GM23338 (cell line): ENCODE results near the gene KRT1. TPM values are rescaled to one million over a fixed set of nuclear protein-coding genes. Genes with fewer than 3 reads are reported as not detected.

Source experiments
- ATAC-seq: fragments of 200-7000 bp; cut with Tn5 transposase; 3 replicates; pipeline ENCODE4 v1.9.1; 2020
- DNase-seq: peaks from one replicate; pipeline ENCODE4 v3.0.0-alpha.2; 2015; ENCODE audit warnings: low spot score
- H2AFZ ChIP-seq: fragments of 200-600 bp; sonication (generic); 2 replicates; pipeline ENCODE4 v1.8.0; 2016; ENCODE audit warnings: antibody characterized with exemption, mild to moderate bottlenecking, moderate library complexity
- H3F3A ChIP-seq: fragments of 200-600 bp; sonication (generic); replicated peaks from 2 replicates; pipeline ENCODE4 v1.8.0; 2017; ENCODE audit warnings: antibody characterized with exemption, mixed run types, low read depth
- H3K27ac ChIP-seq: fragments of 200-600 bp; sonication (generic); 2 replicates; pipeline ENCODE4 v1.6.1; 2016; ENCODE audit warnings: low read depth
- H3K27me3 ChIP-seq: fragments of 200-600 bp; sonication (generic); 2 replicates; pipeline ENCODE4 v1.8.0; 2016; ENCODE audit warnings: mild to moderate bottlenecking, mixed run types, moderate library complexity; ENCODE audit not compliant: insufficient read depth
- H3K36me3 ChIP-seq: fragments of 200-600 bp; sonication (generic); 2 replicates; pipeline ENCODE4 v1.8.0; 2016; ENCODE audit warnings: mild to moderate bottlenecking; ENCODE audit not compliant: insufficient read depth
- H3K4me1 ChIP-seq: fragments of 200-600 bp; sonication (generic); 2 replicates; pipeline ENCODE4 v1.8.0; 2016; ENCODE audit warnings: mild to moderate bottlenecking, moderate library complexity; ENCODE audit not compliant: insufficient read depth
- H3K4me2 ChIP-seq: fragments of 200-600 bp; sonication (generic); 2 replicates; pipeline ENCODE4 v1.7.1; 2017; ENCODE audit warnings: mixed run types
- H3K4me3 ChIP-seq: fragments of 200-600 bp; sonication (generic); 2 replicates; pipeline ENCODE4 v1.6.1; 2016; ENCODE audit warnings: mixed run types
- H3K79me2 ChIP-seq: fragments of 200-600 bp; sonication (generic); replicated peaks from 2 replicates; pipeline ENCODE4 v1.8.0; 2017; ENCODE audit warnings: mild to moderate bottlenecking; ENCODE audit not compliant: insufficient read depth
- H3K9me2 ChIP-seq: fragments of 200-600 bp; sonication (generic); 2 replicates; pipeline ENCODE4 v1.8.0; 2017; ENCODE audit not compliant: insufficient read depth
- H4K20me1 ChIP-seq: fragments of 200-600 bp; sonication (generic); replicated peaks from 2 replicates; pipeline ENCODE4 v1.8.0; 2017; ENCODE audit warnings: mild to moderate bottlenecking; ENCODE audit not compliant: insufficient read depth
- H3K27ac Mint-ChIP-seq: 2 replicates; pipeline ENCODE4 v1.8.0; 2020; ENCODE audit warnings: inconsistent platforms, mild to moderate bottlenecking, moderate library complexity, mixed read lengths
- H3K27me3 Mint-ChIP-seq: 3 replicates; pipeline ENCODE4 v1.8.0; 2022; ENCODE audit warnings: low read depth, mild to moderate bottlenecking, moderate library complexity, mixed read lengths, inconsistent platforms; ENCODE audit not compliant: insufficient read depth, poor library complexity
- H3K36me3 Mint-ChIP-seq: 3 replicates; pipeline ENCODE4 v1.8.0; 2021; ENCODE audit warnings: low read depth, mild to moderate bottlenecking, inconsistent platforms, moderate library complexity, mixed read lengths
- H3K4me1 Mint-ChIP-seq: 3 replicates; pipeline ENCODE4 v1.8.0; 2020; ENCODE audit warnings: mild to moderate bottlenecking, inconsistent platforms, mixed read lengths
- H3K4me3 Mint-ChIP-seq: 3 replicates; pipeline ENCODE4 v1.8.0; 2021; ENCODE audit warnings: moderate library complexity, mild to moderate bottlenecking, inconsistent platforms, mixed read lengths
- H3K9me3 Mint-ChIP-seq: 3 replicates; pipeline ENCODE4 v1.8.0; 2020; ENCODE audit warnings: moderate library complexity, mild to moderate bottlenecking, inconsistent platforms, mixed read lengths
- CREB1 ChIP-seq: fragments of 250-450 bp; sonication (Bioruptor Pico); IDR thresholded peaks from 2 replicates; pipeline ENCODE4 v1.5.0; 2020; ENCODE audit warnings: low read depth, mild to moderate bottlenecking, moderate library complexity
- EZH2 ChIP-seq: fragments of 200-600 bp; sonication (generic); IDR thresholded peaks from one replicate; pipeline ENCODE4 v1.8.0; 2017; ENCODE audit warnings: antibody characterized with exemption, mild to moderate bottlenecking, low read depth; ENCODE audit not compliant: unreplicated experiment
- EZH2phosphoT487 ChIP-seq: fragments of 200-600 bp; sonication (generic); IDR thresholded peaks from one replicate; pipeline ENCODE4 v1.8.1; 2018; ENCODE audit warnings: antibody characterized with exemption; ENCODE audit not compliant: unreplicated experiment
- JUNB ChIP-seq: IDR thresholded peaks from one replicate; pipeline ENCODE4 v1.6.1; 2016; ENCODE audit warnings: antibody characterized with exemption; ENCODE audit not compliant: unreplicated experiment
- NANOG ChIP-seq: IDR thresholded peaks from 2 replicates; pipeline ENCODE4 v1.6.1; 2016; ENCODE audit warnings: antibody characterized with exemption, borderline replicate concordance
- POLR2AphosphoS5 ChIP-seq: IDR thresholded peaks from 2 replicates; pipeline ENCODE4 v1.6.1; 2016; ENCODE audit warnings: antibody characterized with exemption, low read depth
- STAT1 ChIP-seq: IDR thresholded peaks from one replicate; pipeline ENCODE4 v1.6.1; 2016; ENCODE audit warnings: antibody characterized with exemption; ENCODE audit not compliant: unreplicated experiment
- ZNF114 ChIP-seq: fragments of 250-450 bp; sonication (Bioruptor Pico); IDR thresholded peaks from 2 replicates; pipeline ENCODE4 v1.5.0; 2020; ENCODE audit warnings: mild to moderate bottlenecking, moderate library complexity
- ZNF331 ChIP-seq: fragments of 250-450 bp; sonication (Bioruptor Pico); IDR thresholded peaks from 2 replicates; pipeline ENCODE4 v1.5.0; 2020; ENCODE audit warnings: low read depth, mild to moderate bottlenecking, moderate library complexity
- polyA plus RNA-seq: library from polyadenylated mRNA; unstranded; fragments of >200 nt; fragmentation: Nextera tagmentation; extraction: Ambion mirVana; gene quantifications from 2 replicates; pipeline ENCODE4 v1.2.1, GENCODE V29; 2016
- total RNA-seq: library from RNA; depleted of rRNA; stranded (reverse); fragments of >200 nt; shearing (Covaris generic); gene quantifications from 2 replicates; pipeline ENCODE4 v1.2.3, GENCODE V29; 2014
- TF ChIP-seq, protein P1 (sequence below): IDR thresholded peaks from one replicate; pipeline ENCODE4 v1.6.1; 2018; ENCODE audit warnings: antibody characterized with exemption; ENCODE audit not compliant: unreplicated experiment
- TF ChIP-seq, protein P2 (sequence below): fragments of 250-450 bp; sonication (Bioruptor Pico); IDR thresholded peaks from 2 replicates; pipeline ENCODE4 v1.5.0; 2020; ENCODE audit warnings: mild to moderate bottlenecking, moderate library complexity
- TF ChIP-seq, protein P3 (sequence below), 2 experiments: fragments of 200-600 bp in 1 of 2; sonication (generic) in 1 of 2; conservative IDR thresholded peaks; 2 replicates each; pipeline versions ENCODE4 v1.5.1 to v1.6.1; 2016 to 2017; ENCODE audit warnings: antibody characterized with exemption in 2 of 2, low read depth in 2 of 2, mild to moderate bottlenecking in 2 of 2, moderate library complexity in 1 of 2
- TF ChIP-seq, protein P4 (sequence below): IDR thresholded peaks from 2 replicates; pipeline ENCODE4 v1.6.1; 2016; ENCODE audit warnings: antibody characterized with exemption

Gene KRT1
- total and polyA plus RNA-seq, 2 experiments from 2014 or later: not detected

DNA sequence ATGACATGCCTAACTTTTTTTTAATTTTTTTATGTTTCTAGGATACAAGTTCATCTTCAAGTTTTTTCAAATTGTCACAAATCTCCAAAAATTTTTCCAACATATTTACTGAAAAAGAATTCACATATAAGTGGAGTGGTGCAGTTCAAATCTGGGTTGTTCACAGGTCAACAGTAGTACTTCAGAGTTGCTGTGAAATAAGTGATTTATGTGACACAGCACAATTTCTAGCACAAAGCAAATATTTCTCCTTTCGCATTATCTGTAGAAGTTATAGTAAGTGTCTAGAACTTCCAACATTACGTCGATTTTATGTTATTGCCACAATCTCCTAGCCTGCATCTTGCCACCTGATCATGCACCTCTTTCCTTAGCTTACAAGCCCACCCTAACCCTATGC is 18.5 kb downstream of the KRT1 start:
- Histone ChIP-seq H2AFZ (no peak overlapping the region), H3K27me3 (no peaks in the 10 kb centered on the region), H3K4me2 (no peak overlapping the region), H3K36me3 (no peaks in the 10 kb centered on the region), H4K20me1 (no peaks in the 10 kb centered on the region), H3K4me1 (no peaks in the 10 kb centered on the region), H3K79me2 (no peaks in the 10 kb centered on the region), H3K4me3 (no peak overlapping the region), H3K27ac (no peak overlapping the region), H3F3A (no peaks in the 10 kb centered on the region), H3K9me2 (no peaks in the 10 kb centered on the region)
- Mint-ChIP-seq H3K36me3 (no peaks in the 10 kb centered on the region), H3K4me1 (no peaks in the 10 kb centered on the region; the same call in 2 of the 3 replicates), H3K27me3 (no peaks in the 10 kb centered on the region), H3K27ac (no peak overlapping the region), H3K4me3 (no peak overlapping the region), H3K9me3 (no peaks in the 10 kb centered on the region)
- ATAC-seq (no peak), DNase-seq (no peak)
- TF ChIP-seq, protein P1, sequence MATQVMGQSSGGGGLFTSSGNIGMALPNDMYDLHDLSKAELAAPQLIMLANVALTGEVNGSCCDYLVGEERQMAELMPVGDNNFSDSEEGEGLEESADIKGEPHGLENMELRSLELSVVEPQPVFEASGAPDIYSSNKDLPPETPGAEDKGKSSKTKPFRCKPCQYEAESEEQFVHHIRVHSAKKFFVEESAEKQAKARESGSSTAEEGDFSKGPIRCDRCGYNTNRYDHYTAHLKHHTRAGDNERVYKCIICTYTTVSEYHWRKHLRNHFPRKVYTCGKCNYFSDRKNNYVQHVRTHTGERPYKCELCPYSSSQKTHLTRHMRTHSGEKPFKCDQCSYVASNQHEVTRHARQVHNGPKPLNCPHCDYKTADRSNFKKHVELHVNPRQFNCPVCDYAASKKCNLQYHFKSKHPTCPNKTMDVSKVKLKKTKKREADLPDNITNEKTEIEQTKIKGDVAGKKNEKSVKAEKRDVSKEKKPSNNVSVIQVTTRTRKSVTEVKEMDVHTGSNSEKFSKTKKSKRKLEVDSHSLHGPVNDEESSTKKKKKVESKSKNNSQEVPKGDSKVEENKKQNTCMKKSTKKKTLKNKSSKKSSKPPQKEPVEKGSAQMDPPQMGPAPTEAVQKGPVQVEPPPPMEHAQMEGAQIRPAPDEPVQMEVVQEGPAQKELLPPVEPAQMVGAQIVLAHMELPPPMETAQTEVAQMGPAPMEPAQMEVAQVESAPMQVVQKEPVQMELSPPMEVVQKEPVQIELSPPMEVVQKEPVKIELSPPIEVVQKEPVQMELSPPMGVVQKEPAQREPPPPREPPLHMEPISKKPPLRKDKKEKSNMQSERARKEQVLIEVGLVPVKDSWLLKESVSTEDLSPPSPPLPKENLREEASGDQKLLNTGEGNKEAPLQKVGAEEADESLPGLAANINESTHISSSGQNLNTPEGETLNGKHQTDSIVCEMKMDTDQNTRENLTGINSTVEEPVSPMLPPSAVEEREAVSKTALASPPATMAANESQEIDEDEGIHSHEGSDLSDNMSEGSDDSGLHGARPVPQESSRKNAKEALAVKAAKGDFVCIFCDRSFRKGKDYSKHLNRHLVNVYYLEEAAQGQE: no peak
- no peak for TF ChIP-seq STAT1
- TF ChIP-seq ZNF114 (CRISPR knock-in tag): no peak
- no peak for TF ChIP-seq CREB1 (CRISPR knock-in tag)
- no peak for TF ChIP-seq JUNB
- TF ChIP-seq POLR2AphosphoS5: no peak
- no peak for TF ChIP-seq EZH2
- TF ChIP-seq EZH2phosphoT487: no peak
- TF ChIP-seq ZNF331 (CRISPR knock-in tag): no peak
- TF ChIP-seq, protein P2, sequence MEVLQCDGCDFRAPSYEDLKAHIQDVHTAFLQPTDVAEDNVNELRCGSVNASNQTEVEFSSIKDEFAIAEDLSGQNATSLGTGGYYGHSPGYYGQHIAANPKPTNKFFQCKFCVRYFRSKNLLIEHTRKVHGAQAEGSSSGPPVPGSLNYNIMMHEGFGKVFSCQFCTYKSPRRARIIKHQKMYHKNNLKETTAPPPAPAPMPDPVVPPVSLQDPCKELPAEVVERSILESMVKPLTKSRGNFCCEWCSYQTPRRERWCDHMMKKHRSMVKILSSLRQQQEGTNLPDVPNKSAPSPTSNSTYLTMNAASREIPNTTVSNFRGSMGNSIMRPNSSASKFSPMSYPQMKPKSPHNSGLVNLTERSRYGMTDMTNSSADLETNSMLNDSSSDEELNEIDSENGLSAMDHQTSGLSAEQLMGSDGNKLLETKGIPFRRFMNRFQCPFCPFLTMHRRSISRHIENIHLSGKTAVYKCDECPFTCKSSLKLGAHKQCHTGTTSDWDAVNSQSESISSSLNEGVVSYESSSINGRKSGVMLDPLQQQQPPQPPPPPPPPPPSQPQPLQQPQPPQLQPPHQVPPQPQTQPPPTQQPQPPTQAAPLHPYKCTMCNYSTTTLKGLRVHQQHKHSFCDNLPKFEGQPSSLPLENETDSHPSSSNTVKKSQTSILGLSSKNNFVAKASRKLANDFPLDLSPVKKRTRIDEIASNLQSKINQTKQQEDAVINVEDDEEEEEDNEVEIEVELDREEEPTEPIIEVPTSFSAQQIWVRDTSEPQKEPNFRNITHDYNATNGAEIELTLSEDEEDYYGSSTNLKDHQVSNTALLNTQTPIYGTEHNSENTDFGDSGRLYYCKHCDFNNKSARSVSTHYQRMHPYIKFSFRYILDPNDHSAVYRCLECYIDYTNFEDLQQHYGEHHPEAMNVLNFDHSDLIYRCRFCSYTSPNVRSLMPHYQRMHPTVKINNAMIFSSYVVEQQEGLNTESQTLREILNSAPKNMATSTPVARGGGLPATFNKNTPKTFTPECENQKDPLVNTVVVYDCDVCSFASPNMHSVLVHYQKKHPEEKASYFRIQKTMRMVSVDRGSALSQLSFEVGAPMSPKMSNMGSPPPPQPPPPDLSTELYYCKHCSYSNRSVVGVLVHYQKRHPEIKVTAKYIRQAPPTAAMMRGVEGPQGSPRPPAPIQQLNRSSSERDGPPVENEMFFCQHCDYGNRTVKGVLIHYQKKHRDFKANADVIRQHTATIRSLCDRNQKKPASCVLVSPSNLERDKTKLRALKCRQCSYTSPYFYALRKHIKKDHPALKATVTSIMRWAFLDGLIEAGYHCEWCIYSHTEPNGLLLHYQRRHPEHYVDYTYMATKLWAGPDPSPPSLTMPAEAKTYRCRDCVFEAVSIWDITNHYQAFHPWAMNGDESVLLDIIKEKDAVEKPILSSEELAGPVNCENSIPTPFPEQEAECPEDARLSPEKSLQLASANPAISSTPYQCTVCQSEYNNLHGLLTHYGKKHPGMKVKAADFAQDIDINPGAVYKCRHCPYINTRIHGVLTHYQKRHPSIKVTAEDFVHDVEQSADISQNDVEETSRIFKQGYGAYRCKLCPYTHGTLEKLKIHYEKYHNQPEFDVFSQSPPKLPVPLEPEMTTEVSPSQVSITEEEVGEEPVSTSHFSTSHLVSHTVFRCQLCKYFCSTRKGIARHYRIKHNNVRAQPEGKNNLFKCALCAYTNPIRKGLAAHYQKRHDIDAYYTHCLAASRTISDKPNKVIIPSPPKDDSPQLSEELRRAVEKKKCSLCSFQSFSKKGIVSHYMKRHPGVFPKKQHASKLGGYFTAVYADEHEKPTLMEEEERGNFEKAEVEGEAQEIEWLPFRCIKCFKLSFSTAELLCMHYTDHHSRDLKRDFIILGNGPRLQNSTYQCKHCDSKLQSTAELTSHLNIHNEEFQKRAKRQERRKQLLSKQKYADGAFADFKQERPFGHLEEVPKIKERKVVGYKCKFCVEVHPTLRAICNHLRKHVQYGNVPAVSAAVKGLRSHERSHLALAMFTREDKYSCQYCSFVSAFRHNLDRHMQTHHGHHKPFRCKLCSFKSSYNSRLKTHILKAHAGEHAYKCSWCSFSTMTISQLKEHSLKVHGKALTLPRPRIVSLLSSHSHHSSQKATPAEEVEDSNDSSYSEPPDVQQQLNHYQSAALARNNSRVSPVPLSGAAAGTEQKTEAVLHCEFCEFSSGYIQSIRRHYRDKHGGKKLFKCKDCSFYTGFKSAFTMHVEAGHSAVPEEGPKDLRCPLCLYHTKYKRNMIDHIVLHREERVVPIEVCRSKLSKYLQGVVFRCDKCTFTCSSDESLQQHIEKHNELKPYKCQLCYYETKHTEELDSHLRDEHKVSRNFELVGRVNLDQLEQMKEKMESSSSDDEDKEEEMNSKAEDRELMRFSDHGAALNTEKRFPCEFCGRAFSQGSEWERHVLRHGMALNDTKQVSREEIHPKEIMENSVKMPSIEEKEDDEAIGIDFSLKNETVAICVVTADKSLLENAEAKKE (CRISPR knock-in tag): no peak
- TF ChIP-seq, protein P3, sequence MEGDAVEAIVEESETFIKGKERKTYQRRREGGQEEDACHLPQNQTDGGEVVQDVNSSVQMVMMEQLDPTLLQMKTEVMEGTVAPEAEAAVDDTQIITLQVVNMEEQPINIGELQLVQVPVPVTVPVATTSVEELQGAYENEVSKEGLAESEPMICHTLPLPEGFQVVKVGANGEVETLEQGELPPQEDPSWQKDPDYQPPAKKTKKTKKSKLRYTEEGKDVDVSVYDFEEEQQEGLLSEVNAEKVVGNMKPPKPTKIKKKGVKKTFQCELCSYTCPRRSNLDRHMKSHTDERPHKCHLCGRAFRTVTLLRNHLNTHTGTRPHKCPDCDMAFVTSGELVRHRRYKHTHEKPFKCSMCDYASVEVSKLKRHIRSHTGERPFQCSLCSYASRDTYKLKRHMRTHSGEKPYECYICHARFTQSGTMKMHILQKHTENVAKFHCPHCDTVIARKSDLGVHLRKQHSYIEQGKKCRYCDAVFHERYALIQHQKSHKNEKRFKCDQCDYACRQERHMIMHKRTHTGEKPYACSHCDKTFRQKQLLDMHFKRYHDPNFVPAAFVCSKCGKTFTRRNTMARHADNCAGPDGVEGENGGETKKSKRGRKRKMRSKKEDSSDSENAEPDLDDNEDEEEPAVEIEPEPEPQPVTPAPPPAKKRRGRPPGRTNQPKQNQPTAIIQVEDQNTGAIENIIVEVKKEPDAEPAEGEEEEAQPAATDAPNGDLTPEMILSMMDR (conservative IDR thresholded peaks at IDR 0.05; ENCODE audit: low read depth in 2 of 2): no peak
- TF ChIP-seq, protein P4, sequence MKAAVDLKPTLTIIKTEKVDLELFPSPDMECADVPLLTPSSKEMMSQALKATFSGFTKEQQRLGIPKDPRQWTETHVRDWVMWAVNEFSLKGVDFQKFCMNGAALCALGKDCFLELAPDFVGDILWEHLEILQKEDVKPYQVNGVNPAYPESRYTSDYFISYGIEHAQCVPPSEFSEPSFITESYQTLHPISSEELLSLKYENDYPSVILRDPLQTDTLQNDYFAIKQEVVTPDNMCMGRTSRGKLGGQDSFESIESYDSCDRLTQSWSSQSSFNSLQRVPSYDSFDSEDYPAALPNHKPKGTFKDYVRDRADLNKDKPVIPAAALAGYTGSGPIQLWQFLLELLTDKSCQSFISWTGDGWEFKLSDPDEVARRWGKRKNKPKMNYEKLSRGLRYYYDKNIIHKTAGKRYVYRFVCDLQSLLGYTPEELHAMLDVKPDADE: no peak
- no peak for TF ChIP-seq NANOG
